Gastroesophageal sphincter (tissue), 3 donors: ENCODE results near the gene GIMAP2.

Experiments
- CTCF ChIP-seq, 4 experiments: fragments of 200-600 bp in 2 of 4; fragments of 450-650 bp in 2 of 4; sonication (generic) in 1 of 4; IDR thresholded peaks; one replicate each; pipeline ENCODE4 v1.5.1; 2017 to 2019; ENCODE audit warnings: antibody characterized with exemption in 4 of 4, mild to moderate bottlenecking in 2 of 4, moderate library complexity in 2 of 4
- POLR2AphosphoS5 ChIP-seq: sonication (generic); formaldehyde crosslinking; IDR thresholded peaks from one replicate; pipeline ENCODE4 v1.6.1; 2017; ENCODE audit warnings: antibody characterized with exemption

DNA sequence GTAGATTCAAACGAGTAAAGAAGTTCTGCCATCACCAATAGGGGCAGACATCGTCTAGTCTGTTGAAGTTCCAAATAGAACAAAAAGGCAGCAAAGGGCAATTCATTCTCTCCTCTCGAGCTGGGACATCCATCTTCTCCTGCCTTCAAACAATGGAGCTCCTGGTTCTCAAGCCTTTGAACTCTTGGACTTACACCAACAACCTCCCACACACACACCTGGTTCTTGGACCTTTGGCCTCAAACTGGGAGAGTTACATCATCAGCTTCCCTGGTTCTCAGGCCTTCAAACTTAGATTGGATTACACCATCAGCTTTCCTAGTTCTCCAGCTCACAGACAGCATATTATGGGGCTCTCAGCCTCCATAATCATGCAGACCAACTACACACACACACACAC lies 41.9 kb downstream of the GIMAP2 start:
- TF ChIP-seq CTCF (IDR thresholded peaks at IDR 0.05): no peak
- TF ChIP-seq POLR2AphosphoS5: no peak
